KMS-11 (cell line): ENCODE results near the gene TRAPPC5.

Experiments
- H2AFZ ChIP-seq: fragments of 200-600 bp; sonication (generic); 2 replicates; pipeline ENCODE4 v1.6.1; 2016; ENCODE audit warnings: antibody characterized with exemption, mixed run types, low read depth
- H3K27ac ChIP-seq: fragments of 200-600 bp; sonication (generic); 2 replicates; pipeline ENCODE4 v1.6.1; 2016; ENCODE audit warnings: mild to moderate bottlenecking, mixed run types
- H3K27me3 ChIP-seq: fragments of 200-600 bp; sonication (generic); 2 replicates; pipeline ENCODE4 v1.6.1; 2017; ENCODE audit warnings: mild to moderate bottlenecking, low read depth, mixed run types, moderate library complexity; ENCODE audit not compliant: insufficient read depth
- H3K36me3 ChIP-seq: fragments of 200-600 bp; sonication (generic); 2 replicates; pipeline ENCODE4 v1.6.1; 2017; ENCODE audit warnings: mild to moderate bottlenecking, mixed run types; ENCODE audit not compliant: insufficient read depth
- H3K4me1 ChIP-seq: fragments of 200-600 bp; sonication (generic); 2 replicates; pipeline ENCODE4 v1.6.1; 2016; ENCODE audit warnings: mild to moderate bottlenecking, low read depth, mixed run types; ENCODE audit not compliant: poor library complexity, severe bottlenecking
- H3K4me2 ChIP-seq: fragments of 200-600 bp; sonication (generic); 2 replicates; pipeline ENCODE4 v1.7.0; 2016; ENCODE audit warnings: mild to moderate bottlenecking, mixed run types
- H3K4me3 ChIP-seq: fragments of 200-600 bp; sonication (generic); IDR thresholded peaks from 2 replicates; pipeline ENCODE4 v1.6.1; 2017; ENCODE audit warnings: low read depth, low read length, mixed read lengths; ENCODE audit not compliant: insufficient read depth
- H3K79me2 ChIP-seq: fragments of 200-600 bp; sonication (generic); 2 replicates; pipeline ENCODE4 v1.6.1; 2016; ENCODE audit warnings: low read depth, mixed run types; ENCODE audit not compliant: insufficient read depth
- H3K9ac ChIP-seq: fragments of 200-600 bp; sonication (generic); 2 replicates; pipeline ENCODE4 v1.6.1; 2016; ENCODE audit warnings: mild to moderate bottlenecking, mixed run types
- H4K20me1 ChIP-seq: fragments of 200-600 bp; sonication (generic); 2 replicates; pipeline ENCODE4 v1.6.1; 2016; ENCODE audit warnings: mild to moderate bottlenecking, mixed run types; ENCODE audit not compliant: insufficient read depth
- CTCF ChIP-seq: fragments of 200-600 bp; sonication (generic); conservative IDR thresholded peaks from 2 replicates; pipeline ENCODE4 v1.6.1; 2017; ENCODE audit warnings: low read depth, mild to moderate bottlenecking, antibody characterized with exemption, low read length, moderate library complexity, mixed read lengths

Gene TRAPPC5

GRCh38 chr19:7645656-7646425, 34.8 kb upstream of the TRAPPC5 start:
- H2AFZ ChIP-seq, result no peak overlapping the region
- no peak overlapping the region for H3K9ac ChIP-seq
- no peaks in the 10 kb centered on the region for H3K36me3 ChIP-seq
- H3K4me2 ChIP-seq, result no peak overlapping the region
- H3K4me3 ChIP-seq, result no peak overlapping the region
- peaks cover under 1% of the 10 kb centered on the region; the same call in 1 of the 2 replicates for H3K27me3 ChIP-seq
- H3K4me1 ChIP-seq, result no peaks in the 10 kb centered on the region
- H3K27ac ChIP-seq, result no peak overlapping the region
- H4K20me1 ChIP-seq, result no peaks in the 10 kb centered on the region
- H3K79me2 ChIP-seq, result no peaks in the 10 kb centered on the region
- TF ChIP-seq CTCF, result no peak

- Histone ChIP-seq H3K79me2 (no peaks in the 10 kb centered on the region), H2AFZ (no peak overlapping the region), H3K9ac (no peak overlapping the region), H3K36me3 (no peaks in the 10 kb centered on the region), H3K4me1 (no peaks in the 10 kb centered on the region), H3K4me2 (no peak overlapping the region), H4K20me1 (no peaks in the 10 kb centered on the region), H3K4me3 (no peak overlapping the region), H3K27me3 (peaks cover 2% of the 10 kb centered on the region; the same call in 1 of the 2 replicates), H3K27ac (no peak overlapping the region)
- TF ChIP-seq CTCF, result no peak
These were observed 34.3 kb upstream of the TRAPPC5 start for GRCh38 chr19:7646426-7646700.

GRCh38 chr19:7647156-7647555, 33.5 kb upstream of the TRAPPC5 start:
- Histone ChIP-seq H3K27me3 (peaks cover 2% of the 10 kb centered on the region; the same call in 1 of the 2 replicates), H3K27ac (no peak overlapping the region), H3K4me3 (no peak overlapping the region), H3K36me3 (no peaks in the 10 kb centered on the region), H3K79me2 (no peaks in the 10 kb centered on the region), H3K4me1 (peaks cover 5% of the 10 kb centered on the region), H3K4me2 (no peak overlapping the region), H2AFZ (no peak overlapping the region), H3K9ac (no peak overlapping the region), H4K20me1 (no peaks in the 10 kb centered on the region)
- TF ChIP-seq CTCF, result no peak

GRCh38 chr19:7648265-7649014, 32.2 kb upstream of the TRAPPC5 start:
- TF ChIP-seq CTCF, result no peak

More at GRCh38 chr19:7648265-7649014, 32.2 kb upstream of the TRAPPC5 start:
- H3K4me3 ChIP-seq, result no peak overlapping the region
- H4K20me1 ChIP-seq, result no peaks in the 10 kb centered on the region
- H3K9ac ChIP-seq, result no peak overlapping the region
- peaks cover 8% of the 10 kb centered on the region for H3K4me1 ChIP-seq
- H3K27ac ChIP-seq, result no peak overlapping the region
- no peak overlapping the region for H2AFZ ChIP-seq
- H3K27me3 ChIP-seq, result peaks cover 2% of the 10 kb centered on the region; the same call in 1 of the 2 replicates
- H3K4me2 ChIP-seq, result no peak overlapping the region
- no peaks in the 10 kb centered on the region for H3K36me3 ChIP-seq
- H3K79me2 ChIP-seq, result no peaks in the 10 kb centered on the region
